RWPE2 (cell line): ENCODE results near the gene C13orf46.
"Not testable (repeated sequence)": the region's sequence is repeated elsewhere in the genome, so short reads cannot be mapped to it uniquely, and the experiment has no call there.

Source experiments
- ATAC-seq: fragments of 200-7000 bp; cut with Tn5 transposase; 3 replicates; pipeline ENCODE4 v1.9.1; 2021; ENCODE audit warnings: low read depth
- DNase-seq: peaks from one replicate; pipeline ENCODE4 v3.0.0-alpha.2; 2020; ENCODE audit warnings: low spot score
- H3K27ac ChIP-seq: fragments of 450-650 bp; 2 replicates; pipeline ENCODE4 v1.5.1; 2017; ENCODE audit warnings: mild to moderate bottlenecking; ENCODE audit not compliant: poor library complexity, severe bottlenecking
- H3K27me3 ChIP-seq: fragments of 250-450 bp; sonication (Bioruptor Pico); 2 replicates; pipeline ENCODE4 v1.5.1; 2021; ENCODE audit warnings: mild to moderate bottlenecking, moderate library complexity; ENCODE audit not compliant: insufficient read depth, poor library complexity, severe bottlenecking
- H3K36me3 ChIP-seq: fragments of 250-450 bp; sonication (Bioruptor Pico); 2 replicates; pipeline ENCODE4 v1.5.1; 2020; ENCODE audit warnings: low read depth, mild to moderate bottlenecking, moderate library complexity
- H3K4me1 ChIP-seq: fragments of 250-450 bp; sonication (Bioruptor Pico); 2 replicates; pipeline ENCODE4 v1.5.1; 2021; ENCODE audit warnings: mild to moderate bottlenecking, moderate library complexity; ENCODE audit not compliant: insufficient read depth, poor library complexity, severe bottlenecking
- H3K4me3 ChIP-seq: fragments of 250-450 bp; sonication (Bioruptor Pico); 2 replicates; pipeline ENCODE4 v1.5.1; 2021; ENCODE audit warnings: mild to moderate bottlenecking, moderate library complexity; ENCODE audit not compliant: severe bottlenecking
- H3K9me3 ChIP-seq: fragments of 250-450 bp; sonication (Bioruptor Pico); 2 replicates; pipeline ENCODE4 v1.5.1; 2021; ENCODE audit warnings: mild to moderate bottlenecking, moderate library complexity; ENCODE audit not compliant: severe bottlenecking
- TF ChIP-seq, protein P1 (sequence below): fragments of 450-650 bp; IDR thresholded peaks from one replicate; pipeline ENCODE4 v1.5.1; 2017; ENCODE audit warnings: mild to moderate bottlenecking, moderate library complexity; ENCODE audit not compliant: poor library complexity, severe bottlenecking

The C13orf46 gene

DNA sequence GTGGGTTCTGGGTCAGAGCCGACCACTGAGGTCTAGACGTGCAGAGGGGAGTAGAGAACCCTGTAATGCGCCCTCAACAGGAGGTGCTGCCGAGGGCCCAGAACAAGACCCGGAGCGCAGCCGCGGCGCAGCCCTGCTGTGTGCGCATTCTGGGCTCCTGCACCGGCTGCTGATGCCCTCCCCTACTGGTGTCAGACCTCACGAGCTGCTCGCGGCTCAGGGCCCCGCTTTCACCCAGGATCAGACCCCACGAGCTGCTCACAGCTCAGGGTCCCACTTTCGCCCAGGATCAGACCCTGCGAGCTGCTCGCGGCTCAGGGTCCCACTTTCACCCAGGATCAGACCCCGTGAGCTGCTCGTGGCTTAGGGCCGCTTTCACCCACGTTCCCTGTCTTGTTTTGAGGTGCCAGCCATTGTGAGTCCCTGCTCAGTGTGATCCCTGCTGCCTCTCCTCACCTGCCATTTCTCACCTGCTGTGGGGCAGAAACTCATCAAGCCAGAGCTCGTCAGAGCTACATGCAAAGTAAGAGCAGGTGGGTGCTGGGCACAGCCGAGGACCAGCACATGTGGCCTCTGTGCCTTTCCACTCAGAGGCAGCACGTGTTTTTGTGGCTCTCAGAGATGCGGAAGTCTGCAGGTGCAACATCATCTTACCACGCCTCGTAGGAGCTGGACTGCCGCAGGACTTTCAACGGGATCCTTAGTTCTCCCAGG lies 47.0 kb upstream of the C13orf46 start:
- DNase-seq: no peak
- TF ChIP-seq, protein P1, sequence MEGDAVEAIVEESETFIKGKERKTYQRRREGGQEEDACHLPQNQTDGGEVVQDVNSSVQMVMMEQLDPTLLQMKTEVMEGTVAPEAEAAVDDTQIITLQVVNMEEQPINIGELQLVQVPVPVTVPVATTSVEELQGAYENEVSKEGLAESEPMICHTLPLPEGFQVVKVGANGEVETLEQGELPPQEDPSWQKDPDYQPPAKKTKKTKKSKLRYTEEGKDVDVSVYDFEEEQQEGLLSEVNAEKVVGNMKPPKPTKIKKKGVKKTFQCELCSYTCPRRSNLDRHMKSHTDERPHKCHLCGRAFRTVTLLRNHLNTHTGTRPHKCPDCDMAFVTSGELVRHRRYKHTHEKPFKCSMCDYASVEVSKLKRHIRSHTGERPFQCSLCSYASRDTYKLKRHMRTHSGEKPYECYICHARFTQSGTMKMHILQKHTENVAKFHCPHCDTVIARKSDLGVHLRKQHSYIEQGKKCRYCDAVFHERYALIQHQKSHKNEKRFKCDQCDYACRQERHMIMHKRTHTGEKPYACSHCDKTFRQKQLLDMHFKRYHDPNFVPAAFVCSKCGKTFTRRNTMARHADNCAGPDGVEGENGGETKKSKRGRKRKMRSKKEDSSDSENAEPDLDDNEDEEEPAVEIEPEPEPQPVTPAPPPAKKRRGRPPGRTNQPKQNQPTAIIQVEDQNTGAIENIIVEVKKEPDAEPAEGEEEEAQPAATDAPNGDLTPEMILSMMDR: no peak
- no peaks in the 10 kb centered on the region for H3K27me3 ChIP-seq
- H3K4me3 ChIP-seq: no peak overlapping the region
- peaks cover 3% of the 10 kb centered on the region for H3K4me1 ChIP-seq
- ATAC-seq: no peak
- H3K9me3 ChIP-seq: no peaks in the 10 kb centered on the region
- no peak overlapping the region for H3K27ac ChIP-seq
- peaks cover 3% of the 10 kb centered on the region; the same call in 1 of the 2 replicates for H3K36me3 ChIP-seq

DNA sequence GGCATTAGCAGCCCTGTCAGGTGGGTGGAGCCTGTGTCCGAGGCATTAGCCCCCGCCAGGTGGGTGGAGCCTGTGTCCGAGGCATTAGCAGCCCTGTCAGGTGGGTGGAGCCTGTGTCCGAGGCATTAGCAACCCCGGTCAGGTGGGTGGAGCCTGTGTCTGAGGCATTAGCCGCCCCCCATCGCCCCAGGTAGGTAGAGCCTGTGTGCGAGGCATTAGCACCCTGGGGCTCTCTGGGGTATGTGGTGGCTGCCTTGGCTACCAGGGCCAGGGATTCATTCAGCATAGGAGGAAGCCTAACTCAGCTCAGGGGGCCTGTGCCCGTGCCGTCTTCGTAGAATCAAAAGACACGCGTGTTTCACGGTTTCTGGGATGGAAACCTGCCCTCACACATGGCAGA lies 46.3 kb upstream of the C13orf46 start:
- not testable (repeated sequence) for H3K36me3 ChIP-seq, H3K4me3 ChIP-seq, H3K9me3 ChIP-seq, H3K27ac ChIP-seq, H3K4me1 ChIP-seq, H3K27me3 ChIP-seq, DNase-seq, ATAC-seq

DNA sequence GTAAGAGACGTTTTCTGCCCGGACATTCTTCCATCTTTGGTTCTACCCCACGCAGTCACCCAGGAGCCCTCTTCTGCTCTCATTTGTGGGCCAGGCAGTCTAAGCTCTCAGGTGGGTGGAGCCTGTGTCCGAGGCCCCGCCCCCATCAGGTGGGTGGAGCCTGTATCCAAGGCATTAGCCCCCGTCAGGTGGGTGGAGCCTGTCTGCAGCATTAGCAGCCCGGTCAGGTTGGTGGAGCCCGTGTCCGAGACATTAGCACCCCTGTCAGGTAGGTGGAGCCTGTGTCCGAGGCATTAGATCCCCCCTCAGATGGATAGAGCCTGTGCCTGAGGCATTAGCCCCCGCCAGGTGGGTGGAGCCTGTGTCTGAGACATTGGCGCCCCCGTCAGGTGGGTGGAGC lies 45.5 kb upstream of the C13orf46 start:
- H3K9me3 ChIP-seq: no peaks in the 10 kb centered on the region
- H3K4me1 ChIP-seq: peaks cover 6% of the 10 kb centered on the region
- no peak for DNase-seq
- TF ChIP-seq, protein P1: no peak
- no peaks in the 10 kb centered on the region for H3K27me3 ChIP-seq
- ATAC-seq: 0 out of 3 replicates have a peak, but pooled peaks have one; percentile 9
- H3K36me3 ChIP-seq: peaks cover 3% of the 10 kb centered on the region; the same call in 1 of the 2 replicates
- H3K4me3 ChIP-seq: no peak overlapping the region
- H3K27ac ChIP-seq: no peak overlapping the region

DNA sequence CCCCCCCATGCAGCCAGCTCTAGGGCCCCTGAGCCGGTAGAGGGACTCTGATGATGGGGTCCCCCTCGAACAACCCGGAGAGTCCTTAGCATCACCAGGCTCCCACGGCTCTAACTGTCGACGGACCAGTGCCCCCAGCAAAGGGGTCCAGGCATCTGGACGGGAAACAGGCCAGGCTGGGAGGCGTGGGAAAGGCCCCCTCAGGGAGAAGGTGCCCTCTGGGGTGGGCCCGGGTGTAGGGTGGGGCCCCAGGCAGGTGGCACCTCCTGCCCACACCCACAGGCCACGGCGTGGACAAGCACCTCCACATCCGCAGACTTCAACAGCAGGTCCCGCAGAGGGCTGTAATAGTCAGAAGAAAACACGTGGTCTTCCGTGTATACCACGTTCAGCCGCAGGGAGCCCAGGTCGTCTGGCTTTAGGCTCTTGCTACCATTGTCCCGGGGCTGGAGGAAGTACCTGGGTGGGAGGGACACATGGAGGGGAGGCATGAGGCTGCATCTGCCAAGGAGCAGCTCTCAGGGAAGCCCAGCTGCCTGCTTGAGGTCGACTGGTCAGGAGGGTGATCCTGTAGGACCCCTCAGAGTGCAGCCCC lies 44.7 kb upstream of the C13orf46 start:
- ATAC-seq (no peak), DNase-seq (no peak)
- TF ChIP-seq, protein P1: no peak
- no peak overlapping the region for H3K27ac ChIP-seq
- H3K36me3 ChIP-seq: peaks cover 3% of the 10 kb centered on the region; the same call in 1 of the 2 replicates
- peaks cover 6% of the 10 kb centered on the region for H3K4me1 ChIP-seq
- H3K4me3 ChIP-seq: no peak overlapping the region
- no peaks in the 10 kb centered on the region for H3K27me3 ChIP-seq
- H3K9me3 ChIP-seq: no peaks in the 10 kb centered on the region

DNA sequence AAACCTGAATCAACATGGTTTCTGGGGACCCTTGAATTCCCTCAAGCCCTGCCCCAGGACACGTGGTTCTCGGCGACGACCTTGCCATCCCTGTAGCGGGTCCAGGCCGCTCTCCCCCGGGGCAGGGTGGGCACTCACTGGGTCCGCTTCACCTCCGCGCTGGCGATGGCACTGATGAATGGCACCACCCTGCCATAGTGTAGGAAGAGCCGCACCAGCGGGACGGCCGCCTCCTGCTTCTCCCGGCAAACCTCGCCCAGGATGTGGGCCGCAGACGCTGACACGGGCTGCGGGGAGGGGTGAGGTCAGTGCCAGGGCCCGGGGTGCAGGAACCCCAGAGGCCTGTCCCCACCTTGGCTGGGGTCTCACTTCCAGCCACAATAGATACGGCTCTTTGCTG lies 44.1 kb upstream of the C13orf46 start:
- Histone ChIP-seq H3K4me3 (no peak overlapping the region), H3K27ac (no peak overlapping the region), H3K36me3 (peaks cover 3% of the 10 kb centered on the region; the same call in 1 of the 2 replicates), H3K27me3 (no peaks in the 10 kb centered on the region), H3K9me3 (no peaks in the 10 kb centered on the region), H3K4me1 (peaks cover 6% of the 10 kb centered on the region)
- no peak for ATAC-seq
- TF ChIP-seq, protein P1: no peak
- no peak for DNase-seq
